ENCODE measurements around the gene RPP25. TPM values are rescaled to one million over a fixed set of nuclear protein-coding genes. Genes with fewer than 3 reads are reported as not detected.

Gene RPP25
- total and polyA plus RNA-seq, 2 donors (not counting 1 experiment from before 2014, with no cell fraction given): 0.92 to 3.1 TPM

DNA sequence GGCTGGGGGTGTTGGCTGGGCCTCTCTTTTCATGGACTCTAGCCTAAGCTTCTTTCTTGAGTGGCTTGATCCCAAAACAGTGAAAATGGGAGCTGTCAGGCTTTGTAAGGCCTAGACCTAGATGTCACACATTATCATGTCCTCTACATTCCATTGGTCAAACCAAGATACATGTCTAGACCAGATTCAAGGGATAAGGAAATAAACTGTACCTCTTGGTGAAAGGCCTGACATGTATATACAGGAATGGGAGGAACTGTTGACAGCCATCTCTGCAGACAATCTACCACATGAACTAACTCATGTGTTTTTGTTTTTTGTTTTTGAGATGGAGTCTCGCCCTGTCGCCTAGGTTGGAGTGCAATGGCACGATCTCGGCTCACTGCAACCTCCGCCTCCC, 11.1 kb upstream of the RPP25 start:
- Histone ChIP-seq H3K27ac (ENCODE audit: low read length in 2 of 2) (no peak overlapping the region), H3K9me3 (ENCODE audit: control extremely low read depth in 1 of 3, control insufficient read depth in 2 of 3, insufficient read depth in 1 of 3, low read length in 2 of 3) (no peaks in the 10 kb centered on the region), H3K9ac (ENCODE audit: low read length) (no peak overlapping the region), H3K27me3 (replicated peaks in 1 of 4; ENCODE audit: control extremely low read depth in 1 of 4, control insufficient read depth in 3 of 4, insufficient read depth in 4 of 4, low read length in 3 of 4) (peaks cover 0 to 7% (median 3%) of the 10 kb centered on the region in 4 experiments), H3K4me2 (replicated peaks; ENCODE audit: low read depth, low read length, poor library complexity, severe bottlenecking) (no peak overlapping the region), H3K36me3 (replicated peaks in 1 of 2; ENCODE audit: control extremely low read depth in 1 of 2, control insufficient read depth in 1 of 2, extremely low read depth in 1 of 2, insufficient read depth in 2 of 2, low read length in 1 of 2) (no peaks in the 10 kb centered on the region), H3K4me1 (ENCODE audit: control insufficient read depth in 2 of 2, insufficient read depth in 2 of 2, low read length in 2 of 2) (no peaks in the 10 kb centered on the region), H3K4me3 (ENCODE audit: control extremely low read depth in 1 of 5, extremely low read depth in 1 of 5, insufficient read depth in 1 of 5, low read depth in 2 of 5, low read length in 4 of 5) (no peak overlapping the region), H4K20me1 (ENCODE audit: control insufficient read depth, insufficient read depth, low read length, poor library complexity, severe bottlenecking) (no peaks in the 10 kb centered on the region), H2AFZ (ENCODE audit: insufficient read depth, low read depth, low read length, poor library complexity, severe bottlenecking) (no peak overlapping the region), H3K79me2 (ENCODE audit: control insufficient read depth, insufficient read depth, low read length) (no peaks in the 10 kb centered on the region)
- no peaks in the 10 kb centered on the region for H3K9me3 Mint-ChIP-seq (ENCODE audit: insufficient read depth)
- POLR2A ChIA-PET: no interaction called here
- CTCF ChIA-PET: interaction anchor here (1.0 kb wide), 1 partner anchor 17 kb away, joined by 3 read pairs; no protein-coding TSS in a partner anchor
- ATAC-seq (ENCODE audit: low read depth): no peak
- peaks cover 10% of the 10 kb centered on the region for H3K27me3 Mint-ChIP-seq
- DNase-seq: no peak
- H3K4me3 Mint-ChIP-seq: no peak overlapping the region
- WGBS (ENCODE audit: insufficient coverage): 91% methylated on average over 5 of the region's 5 CpGs
- TF ChIP-seq, protein P1, sequence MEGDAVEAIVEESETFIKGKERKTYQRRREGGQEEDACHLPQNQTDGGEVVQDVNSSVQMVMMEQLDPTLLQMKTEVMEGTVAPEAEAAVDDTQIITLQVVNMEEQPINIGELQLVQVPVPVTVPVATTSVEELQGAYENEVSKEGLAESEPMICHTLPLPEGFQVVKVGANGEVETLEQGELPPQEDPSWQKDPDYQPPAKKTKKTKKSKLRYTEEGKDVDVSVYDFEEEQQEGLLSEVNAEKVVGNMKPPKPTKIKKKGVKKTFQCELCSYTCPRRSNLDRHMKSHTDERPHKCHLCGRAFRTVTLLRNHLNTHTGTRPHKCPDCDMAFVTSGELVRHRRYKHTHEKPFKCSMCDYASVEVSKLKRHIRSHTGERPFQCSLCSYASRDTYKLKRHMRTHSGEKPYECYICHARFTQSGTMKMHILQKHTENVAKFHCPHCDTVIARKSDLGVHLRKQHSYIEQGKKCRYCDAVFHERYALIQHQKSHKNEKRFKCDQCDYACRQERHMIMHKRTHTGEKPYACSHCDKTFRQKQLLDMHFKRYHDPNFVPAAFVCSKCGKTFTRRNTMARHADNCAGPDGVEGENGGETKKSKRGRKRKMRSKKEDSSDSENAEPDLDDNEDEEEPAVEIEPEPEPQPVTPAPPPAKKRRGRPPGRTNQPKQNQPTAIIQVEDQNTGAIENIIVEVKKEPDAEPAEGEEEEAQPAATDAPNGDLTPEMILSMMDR (IDR thresholded peaks at IDR 0.05): no peak
- TF ChIP-seq EZH2 (IDR thresholded peaks at IDR 0.05; ENCODE audit: borderline replicate concordance, insufficient read depth, low read depth, low read length, poor library complexity, severe bottlenecking): no peak
- intact Hi-C loops (cut with micrococcal nuclease): no loop called here
- H3K27ac Mint-ChIP-seq: no peak overlapping the region
- no peaks in the 10 kb centered on the region for H3K4me1 Mint-ChIP-seq

DNA sequence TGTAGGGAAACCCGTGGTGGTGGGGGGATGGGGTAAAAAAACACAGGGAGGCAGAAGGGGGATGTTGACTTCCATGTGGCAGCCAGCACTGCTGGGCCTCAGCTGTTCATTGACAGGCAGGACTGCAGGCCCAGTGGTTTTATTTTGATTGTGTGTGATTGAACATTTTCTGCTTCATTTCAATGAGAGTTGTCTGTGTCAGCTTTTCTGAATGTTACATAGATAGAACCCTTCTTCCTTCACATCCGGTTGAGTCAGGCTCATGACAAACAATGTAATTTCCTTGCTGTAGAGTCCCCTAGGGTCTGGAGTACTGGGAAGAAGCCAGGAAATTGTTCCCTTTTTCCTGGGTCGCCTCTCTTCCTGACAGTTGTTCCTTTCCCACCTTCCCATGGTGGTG, 8.2 kb upstream of the RPP25 start:
- Histone ChIP-seq H2AFZ (ENCODE audit: insufficient read depth, low read depth, low read length, poor library complexity, severe bottlenecking) (no peak overlapping the region), H3K9ac (ENCODE audit: low read length) (no peak overlapping the region), H3K4me2 (replicated peaks; ENCODE audit: low read depth, low read length, poor library complexity, severe bottlenecking) (no peak overlapping the region), H3K27me3 (replicated peaks in 1 of 4; ENCODE audit: control extremely low read depth in 1 of 4, control insufficient read depth in 3 of 4, insufficient read depth in 4 of 4, low read length in 3 of 4) (peaks cover 0 to 16% (median 8%) of the 10 kb centered on the region in 4 experiments), H3K4me3 (ENCODE audit: control extremely low read depth in 1 of 5, extremely low read depth in 1 of 5, insufficient read depth in 1 of 5, low read depth in 2 of 5, low read length in 4 of 5) (no peak overlapping the region), H3K79me2 (ENCODE audit: control insufficient read depth, insufficient read depth, low read length) (no peaks in the 10 kb centered on the region), H3K9me3 (ENCODE audit: control extremely low read depth in 1 of 3, control insufficient read depth in 2 of 3, insufficient read depth in 1 of 3, low read length in 2 of 3) (no peaks in the 10 kb centered on the region), H4K20me1 (ENCODE audit: control insufficient read depth, insufficient read depth, low read length, poor library complexity, severe bottlenecking) (no peaks in the 10 kb centered on the region), H3K36me3 (replicated peaks in 1 of 2; ENCODE audit: control extremely low read depth in 1 of 2, control insufficient read depth in 1 of 2, extremely low read depth in 1 of 2, insufficient read depth in 2 of 2, low read length in 1 of 2) (no peaks in the 10 kb centered on the region), H3K4me1 (ENCODE audit: control insufficient read depth in 2 of 2, insufficient read depth in 2 of 2, low read length in 2 of 2) (no peaks in the 10 kb centered on the region), H3K27ac (ENCODE audit: low read length in 2 of 2) (no peak overlapping the region)
- Mint-ChIP-seq H3K27me3 (peaks cover 34% of the 10 kb centered on the region), H3K9me3 (ENCODE audit: insufficient read depth) (no peaks in the 10 kb centered on the region), H3K27ac (no peak overlapping the region), H3K4me3 (no peak overlapping the region), H3K4me1 (no peaks in the 10 kb centered on the region)
- POLR2A ChIA-PET: no interaction called here
- TF ChIP-seq, protein P1 (IDR thresholded peaks at IDR 0.05): no peak
- TF ChIP-seq EZH2 (IDR thresholded peaks at IDR 0.05; ENCODE audit: borderline replicate concordance, insufficient read depth, low read depth, low read length, poor library complexity, severe bottlenecking): no peak
- no peak for ATAC-seq (ENCODE audit: low read depth)
- DNase-seq: no peak
- CTCF ChIA-PET: interaction anchor here (1.6 to 2.4 kb wide), 2 partner anchors 14 to 165 kb away, joined by 3 to 12 read pairs; no protein-coding TSS in a partner anchor
- WGBS (ENCODE audit: insufficient coverage): 18% methylated on average over 1 of the region's 3 CpGs
- intact Hi-C loops (cut with micrococcal nuclease): no loop called here
